HL-60 (cell line): ENCODE results near the gene MACF1.

Experiments
- CTCF ChIP-seq: IDR thresholded peaks from one replicate; pipeline ENCODE4 v1.5.1; 2011; ENCODE audit warnings: low read length, control low read depth, inconsistent platforms; ENCODE audit not compliant: insufficient read depth
- GABPA ChIP-seq: IDR thresholded peaks from 2 replicates; pipeline ENCODE4 v1.6.1; 2012; ENCODE audit warnings: low read depth
- POLR2AphosphoS5 ChIP-seq: IDR thresholded peaks from 2 replicates; pipeline ENCODE4 v1.6.1; 2012; ENCODE audit warnings: low read depth
- REST ChIP-seq: IDR thresholded peaks from 2 replicates; pipeline ENCODE4 v1.6.1; 2012; ENCODE audit warnings: low read depth; ENCODE audit not compliant: insufficient replicate concordance

- TF ChIP-seq CTCF (no peak), REST (no peak), POLR2AphosphoS5 (no peak), GABPA (no peak)
These were observed 45.1 kb upstream of the MACF1 start for GRCh38 chr1:39159224-39160036.
